ENCODE data around the gene SUSD1. TPM values are rescaled to one million over a fixed set of nuclear protein-coding genes. Genes with fewer than 3 reads are reported as not detected.
A peak's percentile ranks its signal among the peaks of the same experiment; 100 is the strongest.

SUSD1 gene
- total RNA-seq, 2 donors from 2014 or later, result 6.2 to 10.6 TPM

- Histone ChIP-seq H3K4me1 (no peaks in the 10 kb centered on the region), H3K4me3 (no peak overlapping the region), H3K9me3 (no peaks in the 10 kb centered on the region), H3K27me3 (no peaks in the 10 kb centered on the region), H3K27ac (no peak overlapping the region), H3K36me3 (peaks cover 6% of the 10 kb centered on the region)
- no peak for DNase-seq (ENCODE audit: low spot score)
- no peak for TF ChIP-seq CTCF (IDR thresholded peaks at IDR 0.05)
These were observed 71.7 kb downstream of the SUSD1 start for GRCh38 chr9:112103405-112103804.

DNA sequence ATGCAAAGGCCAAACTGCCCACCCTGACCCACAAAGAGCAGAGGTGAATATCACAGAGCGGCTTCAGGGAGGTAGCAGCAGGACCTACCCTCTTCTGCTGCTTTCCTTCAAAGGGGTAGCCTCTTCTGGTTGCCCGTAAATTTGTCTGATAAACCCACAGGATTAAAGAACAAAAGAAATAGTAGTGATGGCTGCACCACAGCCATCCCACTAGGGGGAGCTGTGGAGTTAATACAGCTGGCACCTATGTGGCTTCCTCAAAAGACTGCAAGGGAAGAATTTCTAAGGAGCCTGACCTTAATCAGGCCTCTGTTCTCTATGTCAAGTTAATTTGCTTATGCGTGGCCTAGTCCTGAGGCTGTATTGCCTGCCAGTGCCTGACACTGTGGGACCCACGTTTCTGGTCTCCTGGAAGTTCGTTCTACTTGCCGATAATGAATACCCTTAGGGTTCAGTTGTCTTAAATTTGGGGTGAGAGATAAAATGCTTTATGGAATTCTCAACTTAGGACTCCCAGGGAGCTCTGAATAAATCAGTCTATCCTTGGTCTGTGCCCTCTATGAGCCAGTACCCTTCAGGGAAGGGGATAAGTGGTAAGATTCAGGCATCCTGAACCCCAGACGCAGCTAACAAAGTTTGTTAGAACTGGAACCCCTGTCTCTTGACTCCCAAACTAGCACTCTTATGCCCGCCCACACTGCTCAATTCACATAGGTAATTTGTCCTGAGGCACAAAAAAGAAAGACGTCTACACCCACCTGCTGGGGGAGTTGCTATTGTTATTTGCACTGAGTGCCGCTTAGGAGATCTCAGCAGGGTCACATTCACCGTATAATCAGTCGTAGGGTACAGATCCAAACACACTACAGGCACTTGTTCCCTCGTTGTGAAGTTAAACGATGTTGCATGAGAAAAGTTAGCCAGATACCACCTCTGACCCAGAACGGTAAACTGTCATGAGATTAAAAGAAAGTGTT is 77.1 kb downstream of the SUSD1 start:
- H3K27me3 ChIP-seq, result no peaks in the 10 kb centered on the region
- no peak for DNase-seq (ENCODE audit: low spot score)

GRCh38 chr9:112094948-112095681 is 80.0 kb downstream of the SUSD1 start:
- no peak for DNase-seq (ENCODE audit: low spot score)
- Histone ChIP-seq H3K27me3 (no peaks in the 10 kb centered on the region), H3K36me3 (no peaks in the 10 kb centered on the region), H3K9me3 (no peaks in the 10 kb centered on the region), H3K4me1 (no peaks in the 10 kb centered on the region), H3K27ac (no peak overlapping the region), H3K4me3 (no peak overlapping the region)
- no peak for TF ChIP-seq CTCF (IDR thresholded peaks at IDR 0.05)

More for the DNA sequence above, 77.1 kb downstream of the SUSD1 start:
- Histone ChIP-seq H3K4me1 (no peaks in the 10 kb centered on the region), H3K36me3 (peaks cover 6% of the 10 kb centered on the region), H3K4me3 (no peak overlapping the region), H3K9me3 (no peaks in the 10 kb centered on the region), H3K27ac (no peak overlapping the region)
- peak; percentile 88 to 91 for TF ChIP-seq CTCF (IDR thresholded peaks at IDR 0.05)

GRCh38 chr9:112094241-112094640 is 80.9 kb downstream of the SUSD1 start:
- H3K27me3 ChIP-seq, result no peaks in the 10 kb centered on the region
- H3K9me3 ChIP-seq, result no peaks in the 10 kb centered on the region
- no peak for TF ChIP-seq CTCF (IDR thresholded peaks at IDR 0.05)
- H3K4me1 ChIP-seq, result no peaks in the 10 kb centered on the region
- no peak for DNase-seq (ENCODE audit: low spot score)
- H3K4me3 ChIP-seq, result no peak overlapping the region
- H3K36me3 ChIP-seq, result no peaks in the 10 kb centered on the region
- no peak overlapping the region for H3K27ac ChIP-seq

DNA sequence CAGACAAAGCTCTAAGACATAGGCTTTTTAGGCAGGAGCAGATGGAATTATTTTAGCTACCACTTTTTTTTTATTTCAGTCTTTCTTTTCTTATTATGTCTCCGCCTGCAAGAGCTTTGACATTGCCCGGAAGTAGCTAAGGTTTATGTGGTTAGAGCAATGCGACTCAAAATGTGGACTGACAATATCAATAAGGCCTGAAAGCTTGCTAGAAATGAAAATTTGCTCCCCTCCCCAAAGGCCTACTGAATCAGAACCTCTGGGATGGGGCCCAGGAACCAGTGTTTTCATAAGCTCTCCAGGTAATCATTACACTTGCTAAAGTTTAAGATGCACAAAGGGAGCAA is 81.3 kb downstream of the SUSD1 start:
- H3K9me3 ChIP-seq, result no peaks in the 10 kb centered on the region
- no peak overlapping the region for H3K27ac ChIP-seq
- no peaks in the 10 kb centered on the region for H3K4me1 ChIP-seq
- H3K27me3 ChIP-seq, result no peaks in the 10 kb centered on the region
- TF ChIP-seq CTCF (IDR thresholded peaks at IDR 0.05), result no peak
- H3K36me3 ChIP-seq, result no peaks in the 10 kb centered on the region
- no peak for DNase-seq (ENCODE audit: low spot score)
- no peak overlapping the region for H3K4me3 ChIP-seq

Data from right atrium auricular region (tissue), 2 donors.